IMR-90 (cell line): ENCODE measurements around the gene LOX. TPM values are rescaled to one million over a fixed set of nuclear protein-coding genes. Genes with fewer than 3 reads are reported as not detected.
A peak's percentile ranks its signal among the peaks of the same experiment; 100 is the strongest.

Source experiments
- ATAC-seq: fragments of 200-7000 bp; cut with Tn5 transposase; 2 replicates; pipeline ENCODE4 v1.9.1; 2020; ENCODE audit warnings: low read depth, mild to moderate bottlenecking, moderate library complexity
- BruUV-seq: library from RNA; stranded (reverse); fragments of 400-500 nt; replicated peaks from 2 replicates; lab custom pipeline; 2021; lab: Mats Ljungman, UMichigan
- CTCF ChIA-PET: fragments of 300-600 bp; formaldehyde crosslinking; extraction: SDS; loops from one replicate; lab custom pipeline; 2021; ENCODE audit warnings: antibody characterized with exemption; lab: Yijun Ruan, JAX
- POLR2A ChIA-PET: fragments of 300-600 bp; sonication (Branson Sonifier 250); formaldehyde crosslinking; loops from one replicate; lab custom pipeline; 2022; ENCODE audit warnings: antibody characterized with exemption; ENCODE audit not compliant: unreplicated experiment; lab: Charles Lee
- DNase-seq: peaks from one replicate; pipeline ENCODE4 v3.0.0; 2013
- H2AFZ ChIP-seq: replicated peaks from 2 replicates; pipeline ENCODE3; 2013; ENCODE audit warnings: low read length, mild to moderate bottlenecking; ENCODE audit not compliant: poor library complexity
- H2AK5ac ChIP-seq: 2 replicates; pipeline ENCODE4 v1.6.1; 2013; ENCODE audit warnings: low read depth, low read length, inconsistent platforms
- H2AK9ac ChIP-seq: replicated peaks from 2 replicates; pipeline ENCODE3; 2013; ENCODE audit warnings: mild to moderate bottlenecking, low read depth, low read length, moderate library complexity; ENCODE audit not compliant: poor library complexity
- H2BK120ac ChIP-seq: 2 replicates; pipeline ENCODE4 v1.6.1; 2013; ENCODE audit warnings: low read depth, low read length, inconsistent platforms
- H2BK15ac ChIP-seq: 3 replicates; pipeline ENCODE4 v1.6.1; 2013; ENCODE audit warnings: low read depth, low read length, inconsistent platforms
- H2BK20ac ChIP-seq: 2 replicates; pipeline ENCODE4 v1.6.1; 2013; ENCODE audit warnings: low read depth, mild to moderate bottlenecking, inconsistent platforms, low read length, moderate library complexity
- H2BK5ac ChIP-seq: 2 replicates; pipeline ENCODE4 v1.6.1; 2013; ENCODE audit warnings: mild to moderate bottlenecking, low read depth, low read length, inconsistent platforms; ENCODE audit not compliant: poor library complexity, severe bottlenecking
- H3K14ac ChIP-seq: replicated peaks from 2 replicates; pipeline ENCODE4 v1.6.1; 2013; ENCODE audit warnings: low read depth, low read length, inconsistent platforms
- H3K18ac ChIP-seq: 2 replicates; pipeline ENCODE4 v1.6.1; 2013; ENCODE audit warnings: low read depth, low read length, control low read depth
- H3K23ac ChIP-seq: 2 replicates; pipeline ENCODE4 v1.6.1; 2013; ENCODE audit warnings: low read depth, low read length, inconsistent platforms
- H3K27ac ChIP-seq: 2 replicates; pipeline ENCODE4 v1.5.1; 2013; ENCODE audit warnings: mild to moderate bottlenecking, control low read depth, low read length; ENCODE audit not compliant: insufficient read depth
- H3K27me3 ChIP-seq: 2 replicates; pipeline ENCODE4 v1.6.1; 2013; ENCODE audit warnings: low read length; ENCODE audit not compliant: control insufficient read depth, insufficient read depth
- H3K36me3 ChIP-seq: 2 replicates; pipeline ENCODE4 v1.6.1; 2013; ENCODE audit warnings: low read length, mixed read lengths; ENCODE audit not compliant: control insufficient read depth, insufficient read depth
- H3K4ac ChIP-seq: 2 replicates; pipeline ENCODE4 v1.6.1; 2013; ENCODE audit warnings: low read depth, low read length, inconsistent platforms
- H3K4me1 ChIP-seq: 2 replicates; pipeline ENCODE4 v1.6.1; 2013; ENCODE audit warnings: low read length, mixed read lengths; ENCODE audit not compliant: control insufficient read depth, insufficient read depth
- H3K4me2 ChIP-seq: 2 replicates; pipeline ENCODE4 v1.6.1; 2013; ENCODE audit warnings: low read depth, mild to moderate bottlenecking, control low read depth, low read length, moderate library complexity
- H3K4me3 ChIP-seq: 2 replicates; pipeline ENCODE4 v1.5.1; 2013; ENCODE audit warnings: low read depth, mild to moderate bottlenecking, control low read depth, low read length, moderate library complexity; ENCODE audit not compliant: insufficient read depth
- H3K56ac ChIP-seq: 2 replicates; pipeline ENCODE4 v1.6.1; 2013; ENCODE audit warnings: low read length, inconsistent platforms; ENCODE audit not compliant: insufficient read depth; ENCODE audit errors: extremely low read depth
- H3K79me1 ChIP-seq, 2 experiments: 2 replicates each; pipeline ENCODE4 v1.6.1; 2013; ENCODE audit warnings: low read length in 2 of 2, inconsistent platforms in 1 of 2, low read depth in 1 of 2
- H3K9ac ChIP-seq: 2 replicates; pipeline ENCODE4 v1.6.1; 2013; ENCODE audit warnings: low read depth, low read length, control low read depth
- H3K9me1 ChIP-seq: 2 replicates; pipeline ENCODE4 v1.6.1; 2013; ENCODE audit warnings: low read length, inconsistent platforms; ENCODE audit not compliant: insufficient read depth
- H3K9me3 ChIP-seq: 2 replicates; pipeline ENCODE4 v1.6.1; 2013; ENCODE audit warnings: low read length; ENCODE audit not compliant: control insufficient read depth, insufficient read depth
- H4K20me1 ChIP-seq: 2 replicates; pipeline ENCODE4 v1.6.1; 2013; ENCODE audit warnings: low read length, inconsistent platforms; ENCODE audit not compliant: insufficient read depth
- H4K5ac ChIP-seq: 2 replicates; pipeline ENCODE4 v1.6.1; 2013; ENCODE audit warnings: mild to moderate bottlenecking, low read depth, low read length, control low read depth
- H4K8ac ChIP-seq, 2 experiments: 2 replicates each; pipeline ENCODE4 v1.6.1; 2013; ENCODE audit warnings: low read depth in 2 of 2, low read length in 2 of 2, control low read depth in 1 of 2, inconsistent platforms in 1 of 2
- H4K91ac ChIP-seq: 2 replicates; pipeline ENCODE4 v1.6.1; 2013; ENCODE audit warnings: low read depth, low read length, inconsistent platforms; ENCODE audit not compliant: insufficient read depth
- CHD1 ChIP-seq: IDR thresholded peaks from 2 replicates; pipeline ENCODE4 v1.6.1; 2012; ENCODE audit warnings: low read depth, low read length, improper control_type of control experiment
- MAZ ChIP-seq: IDR thresholded peaks from 2 replicates; pipeline ENCODE4 v1.6.1; 2012; ENCODE audit warnings: low read depth, mild to moderate bottlenecking, low read length, improper control_type of control experiment, moderate library complexity, borderline replicate concordance
- MXI1 ChIP-seq: IDR thresholded peaks from 2 replicates; pipeline ENCODE4 v1.6.1; 2012; ENCODE audit warnings: low read depth, mild to moderate bottlenecking, low read length, moderate library complexity, borderline replicate concordance
- NFE2L2 ChIP-seq: fragments of 150-350 bp; IDR thresholded peaks from 2 replicates; pipeline ENCODE4 v1.6.1; 2016; ENCODE audit warnings: low read depth, mild to moderate bottlenecking, low read length
- POLR2A ChIP-seq: IDR thresholded peaks from 2 replicates; pipeline ENCODE4 v1.6.1; 2012; ENCODE audit warnings: mild to moderate bottlenecking, low read depth, low read length
- RAD21 ChIP-seq: IDR thresholded peaks from 2 replicates; pipeline ENCODE4 v1.6.1; 2012; ENCODE audit warnings: low read length, improper control_type of control experiment
- RFX5 ChIP-seq: IDR thresholded peaks from 2 replicates; pipeline ENCODE4 v1.8.0; 2012; ENCODE audit warnings: low read depth, mild to moderate bottlenecking, low read length, moderate library complexity
- SMC3 ChIP-seq: fragments of 150-350 bp; IDR thresholded peaks from 2 replicates; pipeline ENCODE4 v1.6.1; 2016; ENCODE audit warnings: low read depth, mild to moderate bottlenecking, antibody characterized with exemption, low read length, moderate library complexity
- WGBS, 2 experiments: methylation state at CpG; one replicate each; pipeline versions ENCODE4 v1.1.5 to v1.1.7; 2013; ENCODE audit warnings: missing lambda C conversion rate in 2 of 2; ENCODE audit not compliant: insufficient read length in 1 of 2; ENCODE audit errors: extremely low coverage in 2 of 2; 5-methylcytosine and 5-hydroxymethylcytosine counted together
- dilution Hi-C: fragments of 300-500 bp; cut with HindIII; formaldehyde crosslinking; loops from one replicate; pipeline ENCODE4 v1.14.3; 2018; ENCODE audit warnings: low sequenced_read_pairs; ENCODE audit not compliant: unreplicated experiment
- in situ Hi-C: fragments of 300-500 bp; cut with MboI; formaldehyde crosslinking; loops from 3 replicates; pipeline ENCODE4 v1.14.3; 2019; ENCODE audit warnings: low sequenced_read_pairs, inconsistent platforms, mixed read lengths
- intact Hi-C: fragments of 100-400 bp; cut with micrococcal nuclease; formaldehyde crosslinking; loops from 2 replicates; pipeline ENCODE4 v1.10.0; 2022
- polyA plus RNA-seq, 3 experiments: library from polyadenylated mRNA; depleted of rRNA; stranded (reverse); fragments of >200 nt; gene quantifications; 2 replicates each; pipeline ENCODE4 v1.2.3, GENCODE V29; 2012; ENCODE audit warnings: low replicate concordance in 1 of 3
- total RNA-seq: library from RNA; depleted of rRNA; stranded (reverse); fragments of >200 nt; gene quantifications from 2 replicates; pipeline ENCODE4 v1.2.3, GENCODE V29; 2012
- TF ChIP-seq, protein P1 (sequence below): conservative IDR thresholded peaks from 2 replicates; pipeline ENCODE4 v1.5.1; 2012; ENCODE audit warnings: mild to moderate bottlenecking, low read depth, low read length, improper control_type of control experiment

LOX gene
- total and polyA plus RNA-seq, 2 of the 4 experiments (the other 2 are of a cell fraction), result 277 to 662 TPM

DNA sequence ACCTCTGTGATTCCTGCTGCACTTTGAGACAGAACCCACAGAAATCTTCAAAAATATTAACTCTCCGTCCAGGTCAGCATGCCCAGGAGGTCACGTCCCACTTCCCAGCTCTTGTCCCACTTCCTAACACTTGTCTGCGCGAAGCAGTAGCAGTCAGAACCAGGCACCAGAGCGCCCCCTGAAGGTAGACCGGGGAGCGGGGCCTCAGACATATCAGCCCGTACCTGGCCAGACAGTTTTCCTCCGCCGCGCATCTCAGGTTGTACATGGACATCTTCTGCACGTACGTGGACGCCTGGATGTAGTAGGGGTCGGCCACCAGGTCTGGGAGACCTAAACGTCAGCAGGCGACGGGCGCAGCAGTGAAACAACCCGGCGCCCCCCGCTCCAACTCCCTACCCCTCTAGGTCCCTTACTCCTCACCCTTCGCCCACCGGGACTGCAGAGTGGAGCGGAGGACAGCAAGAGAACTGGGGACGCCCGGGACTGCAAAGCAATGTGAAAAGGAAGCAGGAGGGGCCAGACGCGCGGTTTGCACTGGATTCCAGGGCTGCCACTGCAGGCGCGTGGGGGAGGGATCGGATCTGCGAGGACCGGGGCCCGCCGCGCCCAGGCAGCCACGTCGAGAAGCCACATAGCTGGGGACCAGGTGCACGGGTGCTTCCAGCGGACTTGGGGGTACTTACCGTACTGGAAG is 1.2 kb downstream of the LOX start:
- H3K18ac ChIP-seq, result peak overlapping the region; percentile 73
- peak overlapping the region; percentile 88 for H4K91ac ChIP-seq
- H3K27ac ChIP-seq, result peak overlapping the region; percentile 89
- peak overlapping the region; percentile 68 for H2AFZ ChIP-seq
- peak overlapping the region; percentile 79 for H2BK20ac ChIP-seq
- TF ChIP-seq SMC3, result peak; percentile 53
- TF ChIP-seq, protein P1, sequence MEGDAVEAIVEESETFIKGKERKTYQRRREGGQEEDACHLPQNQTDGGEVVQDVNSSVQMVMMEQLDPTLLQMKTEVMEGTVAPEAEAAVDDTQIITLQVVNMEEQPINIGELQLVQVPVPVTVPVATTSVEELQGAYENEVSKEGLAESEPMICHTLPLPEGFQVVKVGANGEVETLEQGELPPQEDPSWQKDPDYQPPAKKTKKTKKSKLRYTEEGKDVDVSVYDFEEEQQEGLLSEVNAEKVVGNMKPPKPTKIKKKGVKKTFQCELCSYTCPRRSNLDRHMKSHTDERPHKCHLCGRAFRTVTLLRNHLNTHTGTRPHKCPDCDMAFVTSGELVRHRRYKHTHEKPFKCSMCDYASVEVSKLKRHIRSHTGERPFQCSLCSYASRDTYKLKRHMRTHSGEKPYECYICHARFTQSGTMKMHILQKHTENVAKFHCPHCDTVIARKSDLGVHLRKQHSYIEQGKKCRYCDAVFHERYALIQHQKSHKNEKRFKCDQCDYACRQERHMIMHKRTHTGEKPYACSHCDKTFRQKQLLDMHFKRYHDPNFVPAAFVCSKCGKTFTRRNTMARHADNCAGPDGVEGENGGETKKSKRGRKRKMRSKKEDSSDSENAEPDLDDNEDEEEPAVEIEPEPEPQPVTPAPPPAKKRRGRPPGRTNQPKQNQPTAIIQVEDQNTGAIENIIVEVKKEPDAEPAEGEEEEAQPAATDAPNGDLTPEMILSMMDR, result peak; percentile 77
- TF ChIP-seq MXI1, result 0 out of 2 replicates have a peak, but pooled peaks have one; percentile 33
- peak; percentile 63 for TF ChIP-seq RAD21
- TF ChIP-seq CHD1, result peak; percentile 75; the same call in 1 of the 2 replicates
- TF ChIP-seq POLR2A, result peak; percentile 43; the same call in 1 of the 2 replicates
- no peak for TF ChIP-seq MAZ
- TF ChIP-seq RFX5, result no peak
- no peak for TF ChIP-seq NFE2L2
- 1% methylated on average over 16 of the region's 43 CpGs; no CpG with 5 or more reads in 1 of the 2 experiments for WGBS, 2 experiments
- peak overlapping the region; percentile 80 for H3K4me2 ChIP-seq
- H3K23ac ChIP-seq, result peak overlapping the region; percentile 92
- dilution Hi-C loops (no loop called here), intact Hi-C loops (loop anchor here (1.0 kb wide), 2 partner anchors 24 to 108 kb away; no protein-coding TSS in a partner anchor), in situ Hi-C loops (loop anchor here (10.0 kb wide), 1 partner anchor 102 kb away; no protein-coding TSS in a partner anchor)
- H2BK5ac ChIP-seq, result peak overlapping the region; percentile 89
- H3K4ac ChIP-seq, result peak overlapping the region; percentile 95
- peak overlapping the region; percentile 93 for H3K9ac ChIP-seq
- peak overlapping the region; percentile 44 for H2AK9ac ChIP-seq
- H3K9me3 ChIP-seq, result no peaks in the 10 kb centered on the region
- peaks cover 10% of the 10 kb centered on the region for H3K9me1 ChIP-seq
- peaks cover 11% of the 10 kb centered on the region for H3K36me3 ChIP-seq
- peak overlapping the region; percentile 83 for H3K4me3 ChIP-seq
- DNase-seq (peak; percentile 76), ATAC-seq (peak; percentile 56)
- CTCF ChIA-PET, result interaction anchor here (0.6 to 2.2 kb wide), 26 partner anchors 11 to 115 kb away, joined by 3 to 16 read pairs (median 4); partner anchors contain the start of gene SRFBP1
- peak overlapping the region; percentile 81 to 92 for H4K8ac ChIP-seq
- peak overlapping the region; percentile 99 for H3K14ac ChIP-seq
- H2BK120ac ChIP-seq, result peak overlapping the region; percentile 78
- peaks cover 21% of the 10 kb centered on the region; the same call in 1 of the 2 replicates for H4K20me1 ChIP-seq
- BruUV-seq, result no TSS peak
- H4K5ac ChIP-seq, result peak overlapping the region; percentile 82
- peaks cover 17 to 29% of the 10 kb centered on the region in 2 experiments for H3K79me1 ChIP-seq
- POLR2A ChIA-PET, result interaction anchor here (1.1 to 1.2 kb wide), 2 partner anchors 87 to 105 kb away, joined by 7 read pairs; no protein-coding TSS in a partner anchor
- H3K27me3 ChIP-seq, result no peaks in the 10 kb centered on the region
- peak overlapping the region; percentile 66; the same call in 2 of the 3 replicates for H2BK15ac ChIP-seq
- peaks cover 13% of the 10 kb centered on the region for H3K4me1 ChIP-seq
- peak overlapping the region; percentile 56 for H2AK5ac ChIP-seq
- H3K56ac ChIP-seq, result peak overlapping the region; percentile 98
